IPS-15b (cell line): ENCODE results near the gene ZNF865.
"Not testable (repeated sequence)": the region's sequence is repeated elsewhere in the genome, so short reads cannot be mapped to it uniquely, and the experiment has no call there.

ENCODE experiments used
- H3K27me3 ChIP-seq: one replicate; pipeline ENCODE4 v1.6.1; 2013; ENCODE audit warnings: low read length; ENCODE audit not compliant: control insufficient read depth, insufficient read depth
- H3K36me3 ChIP-seq: one replicate; pipeline ENCODE4 v1.6.1; 2013; ENCODE audit warnings: low read length; ENCODE audit not compliant: control insufficient read depth, insufficient read depth
- H3K4me1 ChIP-seq: one replicate; pipeline ENCODE4 v1.6.1; 2013; ENCODE audit warnings: mild to moderate bottlenecking, low read length; ENCODE audit not compliant: control insufficient read depth, insufficient read depth
- H3K4me3 ChIP-seq: one replicate; pipeline ENCODE4 v1.5.1; 2013; ENCODE audit warnings: low read depth, low read length
- H3K9ac ChIP-seq: one replicate; pipeline ENCODE4 v1.6.1; 2013; ENCODE audit warnings: low read depth, mild to moderate bottlenecking, low read length
- H3K9me3 ChIP-seq: one replicate; pipeline ENCODE4 v1.6.1; 2013; ENCODE audit warnings: mild to moderate bottlenecking, low read length; ENCODE audit not compliant: control insufficient read depth, insufficient read depth

ZNF865 gene

DNA sequence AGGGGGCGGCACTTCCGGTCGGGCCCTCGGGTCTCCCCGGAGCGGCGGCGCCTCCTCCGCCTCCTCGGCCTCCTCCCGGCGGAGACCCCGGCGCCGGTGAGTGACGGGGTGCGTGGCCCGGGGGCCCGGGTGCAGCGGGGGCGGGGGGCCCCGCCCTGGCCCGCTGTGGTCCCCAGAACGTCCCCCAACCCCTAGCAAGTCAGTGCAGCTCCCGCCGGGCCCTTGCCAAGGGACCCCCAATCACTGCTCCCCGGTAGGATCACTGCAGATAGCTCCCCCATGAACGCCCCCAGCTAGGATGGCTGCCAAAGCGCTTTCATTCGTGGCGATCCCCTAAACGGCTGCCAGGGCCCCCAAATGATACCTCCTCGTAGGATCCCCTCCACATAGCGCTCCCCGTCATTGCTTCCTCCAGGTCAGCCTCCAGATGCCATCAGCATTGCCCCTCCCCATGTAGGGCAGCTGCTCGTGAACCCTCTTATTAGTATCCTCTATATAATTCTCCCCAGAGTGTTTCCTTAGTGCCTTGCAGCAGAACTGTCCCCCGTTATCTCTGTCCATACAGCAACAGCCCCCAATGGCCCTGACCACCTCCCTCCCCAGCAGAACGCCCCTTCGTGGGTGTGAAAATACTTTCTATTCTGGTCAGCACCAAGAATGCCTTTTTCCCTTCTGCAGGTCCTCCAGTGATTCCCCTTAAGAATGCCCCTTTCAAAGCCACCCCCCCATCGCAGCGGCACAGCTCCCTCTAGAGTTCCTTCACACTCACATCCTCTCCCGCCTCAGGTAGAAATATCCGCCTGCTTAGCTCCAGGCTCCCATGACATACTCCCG, at the start of gene ZNF865:
ZNF865 (plus strand) TSS at position 11 of the 834 bp plus-strand sequence. CDS start 7,972 bp downstream, outside the sequence.
- Histone ChIP-seq H3K36me3 (peaks cover 8% of the 10 kb centered on the region), H3K9ac (peak within 1 kb of the TSS; percentile 76), H3K4me3 (peak within 1 kb of the TSS; percentile 89), H3K4me1 (peaks cover 10% of the 10 kb centered on the region), H3K27me3 (no peaks in the 10 kb centered on the region), H3K9me3 (no peaks in the 10 kb centered on the region)

- Histone ChIP-seq H3K4me3 (no peak overlapping the region), H3K36me3 (no peaks in the 10 kb centered on the region), H3K27me3 (no peaks in the 10 kb centered on the region), H3K9ac (no peak overlapping the region), H3K9me3 (no peaks in the 10 kb centered on the region), H3K4me1 (no peaks in the 10 kb centered on the region)
Measured at GRCh38 chr19:55559684-55560083, 45.8 kb upstream of the ZNF865 start.

DNA sequence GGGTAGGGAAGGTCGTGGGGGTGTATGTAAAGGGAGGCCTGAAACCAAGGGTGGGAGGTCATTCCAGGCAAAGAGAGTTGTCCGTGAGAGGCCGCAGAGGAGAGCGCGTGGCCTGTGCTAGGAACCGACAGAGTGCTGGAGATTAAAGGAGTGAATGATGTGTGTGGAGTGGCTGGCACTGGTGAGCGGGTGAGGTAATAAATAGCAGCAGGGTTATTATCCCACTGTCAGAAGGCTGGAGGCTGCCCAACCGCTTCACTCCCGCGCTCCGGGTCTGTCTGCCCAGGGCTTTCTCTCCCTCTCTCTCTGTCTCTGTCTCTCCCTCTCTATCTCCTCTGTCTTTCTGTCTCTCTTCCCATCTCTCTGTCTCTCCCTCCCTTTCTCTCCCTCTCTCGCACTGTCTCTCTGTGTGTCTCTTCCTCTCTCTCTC, 42.2 kb upstream of the ZNF865 start:
- H3K4me1 ChIP-seq: no peaks in the 10 kb centered on the region
- H3K27me3 ChIP-seq: no peaks in the 10 kb centered on the region

GRCh38 chr19:55566823-55567222, 38.6 kb upstream of the ZNF865 start:
- Histone ChIP-seq H3K4me3 (no peak overlapping the region), H3K9me3 (no peaks in the 10 kb centered on the region), H3K36me3 (no peaks in the 10 kb centered on the region), H3K4me1 (no peaks in the 10 kb centered on the region), H3K9ac (no peak overlapping the region), H3K27me3 (no peaks in the 10 kb centered on the region)

More for the DNA sequence above, 42.2 kb upstream of the ZNF865 start:
- H3K9ac ChIP-seq: no peak overlapping the region
- H3K4me3 ChIP-seq: no peak overlapping the region
- no peaks in the 10 kb centered on the region for H3K36me3 ChIP-seq
- H3K9me3 ChIP-seq: no peaks in the 10 kb centered on the region

DNA sequence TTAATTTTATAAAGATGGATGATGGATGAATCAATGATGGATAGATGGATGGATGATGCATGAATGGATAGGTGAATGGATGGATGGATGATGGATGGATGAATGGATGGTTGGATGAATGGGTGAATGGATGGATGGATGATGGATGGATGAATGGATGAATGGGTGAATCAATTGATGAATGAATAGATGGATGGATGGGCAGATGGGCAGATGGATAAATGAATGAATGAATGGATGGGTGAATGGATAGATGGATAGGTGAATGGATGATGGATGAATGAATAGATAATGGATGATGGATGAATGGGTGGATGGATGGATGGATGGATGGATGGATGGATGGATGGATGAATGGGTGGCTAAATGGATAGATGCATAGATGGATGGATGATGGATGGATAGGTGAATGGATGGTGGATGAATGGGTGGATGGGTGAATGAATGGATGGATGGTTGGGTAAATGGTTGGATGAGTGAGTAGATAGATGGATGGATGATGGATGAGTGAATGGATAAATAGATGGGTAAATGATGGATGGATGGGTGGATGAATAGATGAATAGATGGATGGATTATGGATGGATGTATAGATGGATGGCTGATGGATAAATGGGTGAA, 37.6 kb upstream of the ZNF865 start:
- H3K4me1 ChIP-seq: no peaks in the 10 kb centered on the region
- H3K9me3 ChIP-seq: no peaks in the 10 kb centered on the region
- no peaks in the 10 kb centered on the region for H3K27me3 ChIP-seq
- no peak overlapping the region for H3K9ac ChIP-seq
- no peaks in the 10 kb centered on the region for H3K36me3 ChIP-seq
- no peak overlapping the region for H3K4me3 ChIP-seq

- H3K9ac ChIP-seq, H3K36me3 ChIP-seq, H3K27me3 ChIP-seq, H3K9me3 ChIP-seq, H3K4me3 ChIP-seq, H3K4me1 ChIP-seq: not testable (repeated sequence)
Measured at GRCh38 chr19:55569477-55569876, 36.0 kb upstream of the ZNF865 start.

- H3K4me3 ChIP-seq, H3K9ac ChIP-seq, H3K27me3 ChIP-seq, H3K9me3 ChIP-seq, H3K4me1 ChIP-seq: not testable (repeated sequence)
- H3K36me3 ChIP-seq: peaks cover 17% of the 10 kb centered on the region
Measured at GRCh38 chr19:55573929-55574328, 31.5 kb upstream of the ZNF865 start.

- no peaks in the 10 kb centered on the region for H3K9me3 ChIP-seq
- no peak overlapping the region for H3K9ac ChIP-seq
- H3K4me3 ChIP-seq: no peak overlapping the region
- H3K4me1 ChIP-seq: peaks cover 5% of the 10 kb centered on the region
- no peaks in the 10 kb centered on the region for H3K27me3 ChIP-seq
- H3K36me3 ChIP-seq: peaks cover 21% of the 10 kb centered on the region
Measured at GRCh38 chr19:55576746-55577145, 28.7 kb upstream of the ZNF865 start.

DNA sequence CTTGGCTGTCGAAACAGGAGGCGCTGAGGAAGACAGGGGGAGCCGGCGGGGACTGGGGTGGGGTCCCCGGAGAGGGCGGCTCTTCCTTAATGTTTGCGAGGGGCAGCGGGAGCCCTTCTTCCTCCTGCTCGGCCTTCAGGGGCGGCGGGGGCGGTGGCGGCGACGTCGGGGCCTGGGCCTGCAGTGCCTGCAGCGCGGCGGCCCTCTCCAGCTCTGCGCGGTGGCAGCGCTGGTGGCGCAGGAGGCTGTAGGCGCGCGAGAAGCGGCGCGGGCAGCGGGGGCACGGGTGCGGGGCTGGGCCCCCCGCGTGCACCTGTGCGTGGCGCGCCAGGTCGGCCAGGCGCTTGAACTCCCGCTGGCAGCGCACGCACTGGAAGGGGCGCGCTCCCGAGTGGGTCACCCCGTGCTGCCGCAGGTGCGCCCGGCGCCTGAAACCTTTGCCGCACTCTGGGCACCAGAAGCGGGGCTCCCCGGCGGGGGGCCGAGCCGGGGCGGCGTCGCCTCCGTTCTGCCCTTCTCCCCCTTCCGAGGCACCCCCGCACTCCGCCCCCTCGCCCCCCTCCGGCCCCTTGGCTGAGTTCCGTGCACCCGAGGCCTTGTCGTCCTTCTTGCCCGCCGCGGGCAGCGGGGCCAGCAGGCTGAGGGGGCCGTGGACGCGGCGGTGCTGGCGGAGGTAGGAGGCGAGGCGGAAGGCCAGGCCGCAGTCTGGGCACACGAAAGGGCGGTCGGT, 27.3 kb upstream of the ZNF865 start:
- H3K9ac ChIP-seq: no peak overlapping the region
- H3K36me3 ChIP-seq: peaks cover 21% of the 10 kb centered on the region
- H3K27me3 ChIP-seq: no peaks in the 10 kb centered on the region
- no peaks in the 10 kb centered on the region for H3K9me3 ChIP-seq
- H3K4me1 ChIP-seq: peaks cover 5% of the 10 kb centered on the region
- no peak overlapping the region for H3K4me3 ChIP-seq

DNA sequence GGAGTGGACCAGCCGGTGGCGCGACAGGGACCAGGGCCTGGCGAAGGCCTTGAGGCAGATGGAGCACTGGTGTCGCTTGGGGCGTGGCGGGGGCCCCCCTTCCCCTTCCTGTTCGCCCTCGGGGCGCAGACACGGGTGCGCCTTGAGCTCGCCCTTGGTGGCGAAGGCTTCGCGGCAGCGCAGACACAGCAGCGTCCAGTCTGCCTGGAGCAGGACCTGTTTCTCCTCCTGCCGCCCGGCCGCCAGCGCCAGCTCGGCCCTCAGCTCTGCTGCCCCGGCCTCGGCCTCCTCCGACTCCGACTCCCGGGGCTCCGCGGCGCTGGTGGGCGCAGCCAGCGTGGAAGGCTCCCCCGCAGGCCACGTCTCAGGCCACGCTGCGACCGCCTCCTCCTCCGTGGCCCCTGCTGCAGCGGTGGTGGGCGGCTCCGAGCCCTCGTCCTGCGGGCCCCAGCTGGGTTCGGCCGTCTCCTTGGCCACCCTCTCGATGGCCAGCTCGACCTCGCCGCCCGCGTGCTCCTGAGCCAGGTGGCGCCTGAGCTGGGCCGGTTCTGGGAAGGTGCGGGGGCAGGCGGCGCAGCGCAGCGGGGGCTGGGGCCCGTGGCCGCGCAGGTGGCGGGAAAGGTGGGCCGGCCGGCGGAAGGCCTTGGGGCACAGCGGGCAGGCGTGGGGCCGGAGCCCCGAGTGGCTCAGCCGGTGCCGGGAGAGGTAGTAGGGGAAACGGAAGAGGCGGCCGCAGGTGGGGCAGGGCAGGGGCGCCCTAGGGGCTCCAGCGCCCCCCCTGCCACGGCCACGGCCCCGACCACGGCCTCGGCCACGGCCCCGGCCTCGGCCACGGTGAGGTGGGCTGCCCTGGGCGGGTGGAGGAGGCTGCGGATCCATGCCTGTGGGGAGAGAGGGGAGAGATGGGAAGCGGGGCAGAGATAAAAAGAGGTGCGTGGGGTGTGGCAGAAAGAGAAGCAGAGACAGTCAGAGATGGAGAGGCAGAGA, 26.4 kb upstream of the ZNF865 start:
- Histone ChIP-seq H3K27me3 (no peaks in the 10 kb centered on the region), H3K9me3 (no peaks in the 10 kb centered on the region), H3K4me1 (peaks cover 5% of the 10 kb centered on the region), H3K9ac (peak overlapping the region; percentile 79), H3K4me3 (peak overlapping the region; percentile 86), H3K36me3 (peaks cover 21% of the 10 kb centered on the region)
